GM10847 (cell line): ENCODE data around the gene MOG.

Source experiments
- POLR2A ChIP-seq: IDR thresholded peaks from 2 replicates; pipeline ENCODE4 v1.6.1; 2011; ENCODE audit not compliant: insufficient read length; ENCODE audit errors: extremely low read depth

Gene MOG

DNA sequence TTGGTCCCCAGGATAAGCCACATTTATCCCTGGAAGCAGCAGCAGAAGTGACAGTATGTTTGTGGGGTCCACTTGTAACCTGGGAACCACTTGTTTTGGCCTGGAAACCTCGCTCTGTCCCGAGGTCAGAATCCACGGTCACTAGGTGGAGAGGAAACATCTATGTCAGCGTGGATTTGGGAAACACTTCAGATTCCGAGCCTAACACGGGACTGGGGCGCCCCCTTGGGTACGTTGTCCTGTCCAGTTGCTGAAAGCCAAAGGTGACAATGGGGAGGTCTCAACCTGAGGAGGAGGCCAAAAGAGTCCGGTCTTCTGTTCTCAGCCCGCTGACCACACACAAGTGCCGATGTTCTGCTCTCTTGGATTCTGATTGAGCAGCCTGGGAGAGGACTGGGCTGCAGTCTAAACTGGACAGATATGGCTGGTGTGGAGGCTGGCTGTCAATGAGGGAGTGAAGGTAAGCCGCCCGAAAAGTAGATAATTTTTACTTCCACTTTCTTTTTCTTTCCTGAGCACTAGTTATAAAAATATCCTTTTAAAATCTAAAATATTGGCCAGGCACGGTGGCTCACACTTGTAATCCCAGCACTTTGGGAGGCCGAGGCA lies 28.9 kb downstream of the MOG start:
- no peak for TF ChIP-seq POLR2A

DNA sequence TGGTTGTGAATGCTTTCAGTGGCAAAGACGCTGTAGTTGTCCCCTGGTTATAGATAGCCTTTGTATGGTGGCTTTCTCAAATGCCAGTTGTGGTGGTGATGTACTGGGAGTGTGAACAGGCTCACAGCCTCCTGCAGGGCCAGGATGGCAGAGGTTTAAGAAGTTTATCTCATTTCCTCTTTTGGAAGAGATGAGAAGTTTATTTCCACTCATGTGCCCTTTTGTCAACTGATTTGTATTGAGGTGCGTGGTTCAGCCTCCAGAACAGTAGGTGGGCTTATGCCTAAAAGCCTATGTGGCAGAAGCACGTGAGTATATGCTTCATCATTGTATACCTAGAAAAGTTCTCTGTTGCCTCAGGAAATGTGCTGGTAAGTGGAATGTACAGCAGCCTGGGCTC lies 37.7 kb downstream of the MOG start:
- no peak for TF ChIP-seq POLR2A

DNA sequence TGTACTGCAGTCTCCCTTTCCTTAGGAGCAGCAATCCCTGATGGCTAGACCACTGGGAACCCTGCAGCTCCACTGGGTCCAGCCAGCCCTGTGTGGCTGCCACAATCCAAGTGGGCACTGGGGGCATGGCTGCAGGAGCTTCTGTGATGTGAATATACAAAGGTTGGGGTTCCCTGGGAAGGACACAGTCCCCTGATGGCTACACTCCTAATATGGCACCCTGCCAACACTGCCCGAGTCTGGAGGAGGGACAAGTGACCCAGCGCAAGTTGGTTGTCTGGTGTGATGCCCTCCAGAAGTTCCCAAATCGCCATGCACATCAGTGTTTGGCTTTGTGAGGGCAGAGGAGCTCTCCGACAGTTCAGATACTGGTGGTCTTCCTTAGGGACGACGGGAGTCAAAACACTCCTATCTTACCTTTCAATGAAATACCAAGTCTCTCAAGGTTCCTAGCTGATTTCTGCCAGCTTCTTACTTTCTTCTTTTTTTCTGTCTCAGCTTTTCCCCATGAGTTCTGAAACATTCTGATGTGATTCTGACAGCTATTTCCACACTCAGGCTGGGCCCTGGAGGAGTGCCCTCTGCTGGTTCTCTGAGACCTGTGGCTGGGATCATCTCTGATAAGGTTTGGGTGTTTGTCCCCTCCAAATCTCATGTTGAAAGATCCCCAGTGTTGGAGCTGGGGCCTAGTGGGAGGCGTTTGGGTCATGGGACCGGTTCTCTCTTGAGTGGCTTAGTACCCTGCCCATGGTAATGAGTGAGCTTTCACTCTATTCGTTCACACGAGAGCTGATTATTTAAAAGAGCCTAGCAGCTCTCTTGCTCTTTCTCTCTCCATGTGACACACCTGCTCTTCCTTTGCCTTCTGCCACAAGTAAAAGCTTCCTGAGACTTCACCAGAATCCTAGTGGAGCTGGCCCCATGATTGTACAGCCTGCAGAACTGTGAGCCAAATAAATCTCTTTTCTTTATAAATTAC lies 39.5 kb downstream of the MOG start:
- TF ChIP-seq POLR2A: no peak

DNA sequence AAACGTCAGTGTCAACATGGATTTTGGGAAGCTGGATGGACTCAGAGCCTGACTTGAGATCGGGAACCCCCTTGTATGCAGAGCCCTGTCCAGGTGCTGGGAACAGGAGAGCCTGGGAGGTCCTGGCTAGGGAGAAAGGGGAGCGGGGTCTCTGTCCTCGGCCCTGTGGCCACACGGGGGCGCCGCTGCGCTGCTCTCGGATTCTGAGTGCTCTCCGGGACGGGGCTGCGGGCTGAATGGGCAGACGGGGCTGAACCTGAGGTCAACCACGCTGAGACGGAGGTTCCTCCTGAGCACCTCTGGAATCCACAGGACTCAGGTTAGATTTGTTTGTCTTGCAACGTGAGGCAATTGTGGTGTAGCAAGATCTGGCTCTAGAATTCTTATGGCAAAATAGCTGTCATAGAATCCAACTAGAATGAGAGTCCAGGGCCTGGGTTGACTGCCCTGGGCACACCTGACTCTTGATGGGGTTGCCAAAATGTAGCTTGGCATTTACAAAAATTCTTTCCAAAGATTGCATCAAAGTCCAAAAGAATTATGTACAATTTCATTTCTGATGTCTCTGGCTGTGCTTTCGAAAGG lies 45.7 kb downstream of the MOG start:
- no peak for TF ChIP-seq POLR2A

DNA sequence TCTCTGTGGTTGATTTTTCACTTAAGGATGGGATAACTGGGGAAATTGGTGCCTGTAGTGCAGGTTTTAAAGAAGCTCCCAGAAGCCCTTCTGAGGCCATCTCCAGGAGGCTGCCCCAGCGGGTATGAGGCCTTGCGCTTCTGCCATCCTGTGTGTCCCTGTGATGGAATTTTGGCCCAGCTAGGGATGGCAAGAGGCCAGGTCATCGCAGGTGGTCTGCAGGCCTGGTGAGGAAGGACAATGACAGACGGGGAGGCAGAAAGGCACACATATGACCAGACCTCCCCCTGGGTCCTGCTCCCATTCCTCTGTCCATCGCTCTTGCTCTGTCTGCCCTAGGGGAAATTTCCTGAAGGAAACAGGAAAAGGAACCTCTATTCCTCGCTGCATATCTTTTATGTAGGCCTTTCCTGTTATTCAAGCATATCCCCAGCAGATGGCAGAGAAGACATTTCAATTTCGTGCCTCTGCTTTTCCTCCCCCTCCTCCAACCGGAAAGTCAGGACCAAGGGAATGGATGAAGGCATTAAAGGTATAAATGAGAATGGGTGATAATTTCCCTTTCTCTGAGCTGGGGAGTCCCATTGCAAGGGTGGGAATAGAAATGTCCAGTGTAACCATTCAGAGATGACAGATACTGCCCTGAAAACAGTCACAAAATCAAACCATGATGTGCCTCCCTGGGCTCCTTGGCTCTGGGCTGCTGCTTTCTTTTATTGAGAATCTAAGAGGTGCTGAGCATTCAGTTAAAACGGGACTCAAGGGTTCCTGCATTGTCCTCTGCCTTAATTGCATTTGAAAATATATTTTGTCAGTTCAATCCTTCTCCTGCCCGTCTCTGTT lies 48.7 kb downstream of the MOG start:
- TF ChIP-seq POLR2A: no peak

DNA sequence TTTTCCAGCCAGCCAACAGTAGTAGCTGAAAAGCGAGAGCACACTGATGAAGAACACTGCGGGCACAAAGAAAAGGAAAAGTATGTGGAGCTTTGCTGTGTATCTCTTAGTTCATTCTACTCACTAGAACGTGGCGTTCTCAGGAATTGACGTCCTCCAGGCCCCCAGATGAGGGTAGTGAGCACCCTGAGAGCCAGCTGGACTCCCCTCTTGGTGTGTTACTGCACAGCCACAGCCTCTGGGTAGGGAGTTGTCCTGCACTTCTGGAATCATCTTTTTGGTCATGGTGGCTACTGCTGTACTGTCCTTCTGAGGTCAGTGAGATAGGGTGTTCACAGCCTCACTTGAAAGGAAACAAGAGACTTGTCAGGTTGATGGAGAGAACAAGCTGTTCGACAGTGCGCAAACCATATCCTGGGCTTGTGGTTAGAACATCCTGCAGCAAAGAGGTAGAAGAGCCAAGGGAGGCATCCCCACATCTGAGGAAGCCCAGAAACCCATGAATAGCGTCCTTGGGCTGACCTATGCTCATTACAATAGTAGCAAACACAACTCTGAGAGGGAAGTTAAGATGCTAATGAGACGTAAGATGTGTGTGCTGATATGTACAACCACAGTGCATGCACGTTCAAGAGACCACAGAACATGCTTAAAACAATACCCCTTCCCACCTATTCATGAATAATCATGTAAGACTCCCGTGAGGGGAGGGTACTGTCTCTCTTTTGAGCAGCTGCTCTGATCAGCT lies 51.7 kb downstream of the MOG start:
- TF ChIP-seq POLR2A: no peak

DNA sequence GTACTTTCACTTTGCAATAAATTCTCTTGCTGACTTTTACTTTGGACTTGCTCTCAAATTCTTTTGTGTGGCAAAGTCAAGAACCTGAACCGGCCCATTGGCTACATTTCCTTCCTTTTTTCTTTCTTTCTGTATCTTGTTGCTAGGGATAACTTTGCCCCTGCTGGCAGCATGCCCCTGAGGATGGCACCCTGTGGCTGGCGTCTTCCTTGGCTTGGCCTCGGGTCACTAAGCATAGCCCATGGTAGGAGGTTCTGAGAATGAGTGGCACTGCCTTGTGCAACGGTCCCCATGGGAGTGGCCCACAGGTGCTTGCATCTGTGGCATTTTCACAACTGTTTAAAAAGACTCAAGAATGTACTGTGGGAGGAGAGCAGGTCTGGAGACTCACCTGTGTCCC lies 52.3 kb downstream of the MOG start:
- TF ChIP-seq POLR2A: no peak

DNA sequence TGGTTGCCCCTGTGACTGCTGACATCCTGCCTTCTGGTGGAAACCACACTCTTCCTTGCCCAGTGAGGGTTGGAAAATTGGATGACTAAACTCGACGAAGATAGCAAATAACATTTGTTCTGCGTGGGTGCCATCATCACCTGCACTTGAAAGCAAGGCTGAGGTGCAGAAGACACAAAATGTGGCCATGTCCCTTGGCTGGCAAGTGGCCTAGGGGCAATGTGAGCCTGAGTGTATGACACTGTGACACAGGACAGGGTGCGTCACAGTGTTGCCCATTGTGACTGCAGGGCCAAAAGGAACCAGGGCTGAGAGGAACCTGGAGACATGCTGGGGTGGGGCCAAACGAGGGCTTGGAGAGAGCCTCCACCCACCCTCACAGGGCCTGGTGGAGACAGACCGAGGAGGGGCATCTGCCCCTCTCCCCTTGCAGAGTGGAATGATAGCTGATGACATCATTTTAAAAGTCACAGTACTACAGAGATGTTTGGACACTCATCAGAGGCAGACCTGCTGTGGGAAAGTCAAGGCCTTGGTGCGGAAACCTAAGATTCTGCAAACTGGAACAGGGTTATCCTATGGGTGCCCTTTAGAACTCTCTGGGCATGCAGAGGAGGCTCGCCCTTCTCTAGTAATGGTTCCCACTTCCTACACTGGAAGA lies 53.5 kb downstream of the MOG start:
- TF ChIP-seq POLR2A: no peak

DNA sequence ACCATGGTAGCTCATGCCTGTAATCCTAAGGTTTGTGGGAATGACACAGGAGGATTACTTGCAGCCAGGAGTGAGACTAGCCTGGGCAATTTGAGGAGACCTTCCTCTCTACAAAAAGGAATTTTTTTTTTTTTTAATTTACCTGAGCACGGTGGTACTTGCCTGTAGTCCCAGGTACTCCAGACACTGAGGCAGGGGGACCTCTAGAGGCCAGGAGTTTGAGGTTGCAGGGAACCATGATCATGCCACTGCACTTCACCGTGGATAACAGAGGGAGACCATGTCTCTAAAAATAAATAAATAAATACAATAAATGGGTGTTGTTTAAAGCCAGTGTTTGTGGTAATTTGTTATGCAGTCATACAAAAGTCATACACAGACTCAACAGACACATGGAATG lies 64.0 kb downstream of the MOG start:
- no peak for TF ChIP-seq POLR2A
